Upper lobe of left lung (tissue), 6 donors: Measurements from ENCODE around the gene BCL2L2. TPM values are rescaled to one million over a fixed set of nuclear protein-coding genes. Genes with fewer than 3 reads are reported as not detected.
A peak's percentile ranks its signal among the peaks of the same experiment; 100 is the strongest.

Experiments
- ATAC-seq, 2 donors: fragments of 200-7000 bp; cut with Tn5 transposase; one replicate each; pipeline ENCODE4 v1.9.1; 2022; ENCODE audit warnings: mild to moderate bottlenecking in 2 of 2, moderate library complexity in 2 of 2; ENCODE audit not compliant: low FRiP score in 2 of 2
- DNase-seq, 2 donors: peaks; one replicate each; pipeline ENCODE4 v3.0.0-alpha.2; 2019 to 2020
- H3K27ac ChIP-seq, 4 donors: fragments of 200-600 bp; sonication (generic); one replicate each; pipeline ENCODE4 v1.5.1; 2016 to 2019
- H3K27me3 ChIP-seq, 4 donors: fragments of 200-600 bp; sonication (generic); one replicate each; pipeline ENCODE4 v1.5.1; 2017 to 2019
- H3K36me3 ChIP-seq, 4 donors: fragments of 200-600 bp; sonication (generic); one replicate each; pipeline ENCODE4 v1.5.1; 2016 to 2019
- H3K4me1 ChIP-seq, 4 donors: fragments of 200-600 bp; sonication (generic); one replicate each; pipeline ENCODE4 v1.5.1; 2018 to 2019
- H3K4me3 ChIP-seq, 4 donors: fragments of 200-600 bp; sonication (generic); one replicate each; pipeline ENCODE4 v1.5.1; 2017 to 2019; ENCODE audit warnings: mild to moderate bottlenecking in 2 of 4, moderate library complexity in 1 of 4
- H3K9me3 ChIP-seq, 4 donors: fragments of 200-600 bp; sonication (generic); one replicate each; pipeline ENCODE4 v1.5.1; 2018 to 2019
- CTCF ChIP-seq, 6 experiments: fragments of 450-650 bp in 4 of 6; fragments of 200-600 bp in 2 of 6; sonication (generic) in 2 of 6; IDR thresholded peaks; one replicate each; pipeline ENCODE4 v1.5.1; 2016 to 2019; ENCODE audit warnings: antibody characterized with exemption in 6 of 6
- EP300 ChIP-seq, 4 donors: sonication (generic); formaldehyde crosslinking; IDR thresholded peaks; one replicate each; pipeline ENCODE4 v1.5.1; 2017; ENCODE audit warnings: antibody characterized with exemption in 4 of 4, control low read depth in 2 of 4
- POLR2A ChIP-seq, 4 donors: fragments of 450-650 bp; IDR thresholded peaks; one replicate each; pipeline ENCODE4 v1.5.1; 2016 to 2017; ENCODE audit warnings: antibody characterized with exemption in 4 of 4, mild to moderate bottlenecking in 2 of 4
- POLR2AphosphoS5 ChIP-seq, 2 donors: sonication (generic); formaldehyde crosslinking; IDR thresholded peaks; one replicate each; pipeline ENCODE4 v1.5.1; 2017; ENCODE audit warnings: antibody characterized with exemption in 2 of 2
- whole genome bisulfite sequencing, 2 donors: methylation state at CpG; one replicate each; pipeline ENCODE4 v1.1.5; 2017 to 2018; 5-methylcytosine and 5-hydroxymethylcytosine counted together
- total RNA-seq, 6 donors: library from RNA; depleted of rRNA in 4 of 6; stranded (reverse); fragments of >200 nt in 4 of 6; gene quantifications; one replicate each; pipeline versions ENCODE4 v1.1.0 to v1.2.1, GENCODE V29; 2016 to 2021
- donor health status: DM: no; HTN: no; CAD: no; lungs with moderate emphysema.
- donor health status: DM: no; HTN: yes; CAD: no; lungs with severe emphysema.

BCL2L2 gene
- total RNA-seq, 6 donors from 2014 or later, result 38.8 to 53.8 (median 47.3) TPM

DNA sequence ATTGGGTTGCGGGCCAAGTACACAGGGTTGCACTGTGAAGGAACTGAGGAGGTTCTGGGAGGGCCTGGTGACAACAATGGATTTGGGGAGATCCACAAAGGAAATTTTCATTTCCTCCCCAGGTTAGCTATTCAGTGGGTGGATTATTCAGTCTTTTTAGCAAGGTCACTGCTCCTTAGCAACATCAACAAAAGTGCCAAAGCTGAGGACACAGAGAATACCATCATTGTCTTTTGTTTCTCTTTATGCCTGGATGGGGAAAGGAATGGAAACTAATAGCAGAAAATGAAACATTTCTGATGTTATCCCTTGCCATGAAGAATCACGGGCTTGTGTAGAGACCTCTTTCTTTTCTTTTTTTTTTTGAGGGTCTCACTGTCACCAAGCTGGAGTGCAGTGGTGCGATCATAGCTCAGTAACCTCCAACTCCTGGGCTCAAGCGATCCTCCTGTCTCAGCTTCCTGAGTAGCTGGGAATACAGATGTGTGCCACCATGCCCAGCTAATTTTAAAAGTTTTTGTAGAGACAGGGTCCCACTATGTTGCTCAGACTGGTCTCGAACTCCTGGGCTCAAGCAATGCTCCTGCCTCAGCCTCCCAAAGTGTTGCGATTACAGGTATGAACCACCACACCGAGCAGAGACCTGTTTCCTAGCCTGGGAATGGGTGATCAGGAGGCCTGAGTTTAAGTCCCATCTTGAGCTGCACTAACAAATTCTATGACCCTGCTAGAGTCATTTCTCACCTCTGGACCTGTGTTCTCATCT lies 10.4 kb upstream of the BCL2L2 start:
- Histone ChIP-seq H3K27me3 (no peaks in the 10 kb centered on the region), H3K4me1 (peaks cover 15 to 26% (median 22%) of the 10 kb centered on the region in 4 donors), H3K27ac (no peak overlapping the region), H3K9me3 (no peaks in the 10 kb centered on the region), H3K36me3 (peaks cover 0 to 9% (median 4%) of the 10 kb centered on the region in 4 donors), H3K4me3 (no peak overlapping the region)
- 81 to 96% methylated on average over 4 to 7 of the region's 7 CpGs for WGBS, 2 donors
- TF ChIP-seq CTCF (IDR thresholded peaks at IDR 0.05) (no peak), POLR2A (IDR thresholded peaks at IDR 0.05) (no peak), EP300 (IDR thresholded peaks at IDR 0.05) (no peak), POLR2AphosphoS5 (IDR thresholded peaks at IDR 0.05) (no peak)
- no peak for ATAC-seq
- DNase-seq, result no peak

DNA sequence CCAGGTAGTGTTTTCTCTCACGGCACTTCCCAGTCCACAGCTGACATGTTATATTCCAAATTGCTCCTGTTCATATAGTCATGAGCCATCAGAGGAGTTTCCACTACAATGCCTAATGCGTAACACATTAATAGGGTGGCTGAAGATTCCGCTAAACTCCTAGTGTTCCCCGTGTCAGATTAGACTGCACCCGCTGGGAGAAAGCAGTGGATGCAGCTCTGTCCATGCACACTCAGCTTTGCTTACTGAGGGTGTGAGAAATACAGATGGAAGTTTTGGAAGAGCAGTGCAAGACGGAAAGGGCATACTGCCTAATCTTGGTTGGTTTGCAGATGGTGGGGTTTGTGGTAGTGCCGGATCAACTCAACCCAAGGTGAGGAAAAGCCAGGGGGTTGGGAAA lies 9.5 kb upstream of the BCL2L2 start:
- H3K27ac ChIP-seq, result no peak overlapping the region
- H3K4me1 ChIP-seq, result peaks cover 15 to 26% (median 23%) of the 10 kb centered on the region in 4 donors
- TF ChIP-seq EP300 (IDR thresholded peaks at IDR 0.05) (no peak), POLR2AphosphoS5 (IDR thresholded peaks at IDR 0.05) (no peak), POLR2A (IDR thresholded peaks at IDR 0.05) (no peak), CTCF (IDR thresholded peaks at IDR 0.05) (no peak)
- no peaks in the 10 kb centered on the region for H3K27me3 ChIP-seq
- ATAC-seq (no peak), DNase-seq (no peak)
- peaks cover 0 to 9% (median 4%) of the 10 kb centered on the region in 4 donors for H3K36me3 ChIP-seq
- WGBS, 2 donors, result 87 to 90% methylated on average over 7 of the region's 7 CpGs
- H3K9me3 ChIP-seq, result no peaks in the 10 kb centered on the region
- no peak overlapping the region for H3K4me3 ChIP-seq

DNA sequence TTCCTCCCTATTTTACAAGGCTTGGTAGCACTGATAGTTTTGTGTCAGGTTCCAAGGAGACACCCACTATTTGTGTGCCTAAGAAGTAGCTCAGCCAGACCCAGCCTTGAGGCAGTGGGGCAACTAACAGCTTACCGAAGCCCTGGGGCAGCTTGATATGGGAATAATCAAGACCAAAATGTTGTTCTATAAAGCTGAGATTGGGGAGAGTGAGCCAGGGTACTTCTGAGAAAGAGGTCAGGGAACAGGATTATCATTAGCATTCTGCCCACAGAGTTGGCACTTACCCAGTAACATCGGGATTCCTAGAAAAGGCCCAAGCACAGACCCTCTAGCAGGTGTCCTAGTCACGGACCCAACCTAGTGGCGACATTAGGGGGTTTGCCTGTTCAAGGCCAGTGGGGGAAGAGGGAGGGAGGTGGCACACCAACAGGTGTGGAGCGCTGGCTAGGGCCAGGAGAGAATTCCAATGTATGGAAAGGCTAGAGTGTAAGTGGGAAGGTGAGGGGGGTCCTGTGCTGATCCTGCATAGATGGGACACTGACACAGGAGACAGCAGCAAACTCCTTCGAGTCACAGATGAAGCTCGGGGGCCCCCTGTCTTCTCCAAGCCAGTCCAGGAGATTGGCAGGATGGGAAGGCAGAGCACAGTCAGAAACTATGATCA lies 8.9 kb upstream of the BCL2L2 start:
- H3K9me3 ChIP-seq, result no peaks in the 10 kb centered on the region
- H3K4me1 ChIP-seq, result peaks cover 15 to 28% (median 24%) of the 10 kb centered on the region in 4 donors
- H3K4me3 ChIP-seq, result no peak overlapping the region
- DNase-seq (no peak), ATAC-seq (no peak)
- 89 to 96% methylated on average over 7 of the region's 7 CpGs for WGBS, 2 donors
- H3K36me3 ChIP-seq, result peaks cover 0 to 9% (median 4%) of the 10 kb centered on the region in 4 donors
- H3K27ac ChIP-seq, result no peak overlapping the region
- no peaks in the 10 kb centered on the region for H3K27me3 ChIP-seq
- TF ChIP-seq POLR2AphosphoS5 (IDR thresholded peaks at IDR 0.05) (no peak), POLR2A (IDR thresholded peaks at IDR 0.05) (no peak), EP300 (IDR thresholded peaks at IDR 0.05) (no peak), CTCF (IDR thresholded peaks at IDR 0.05) (no peak)

- Histone ChIP-seq H3K27me3 (no peaks in the 10 kb centered on the region), H3K9me3 (no peaks in the 10 kb centered on the region), H3K27ac (peak overlapping the region in 3 of 4 donors; percentile 3 to 95 (median 91)), H3K4me3 (no peak overlapping the region), H3K4me1 (peaks cover 19 to 32% (median 29%) of the 10 kb centered on the region in 4 donors), H3K36me3 (peaks cover 0 to 9% (median 4%) of the 10 kb centered on the region in 4 donors)
- no peak for TF ChIP-seq EP300 (IDR thresholded peaks at IDR 0.05)
- no peak for TF ChIP-seq POLR2AphosphoS5 (IDR thresholded peaks at IDR 0.05)
- no peak for TF ChIP-seq CTCF (IDR thresholded peaks at IDR 0.05)
- TF ChIP-seq POLR2A (IDR thresholded peaks at IDR 0.05), result no peak
- 76 to 77% methylated on average over 2 of the region's 2 CpGs for WGBS, 2 donors
- ATAC-seq (no peak), DNase-seq (peak in 1 of 2 donors; percentile 31)
Observed at GRCh38 chr14:23299211-23299957, 7.2 kb upstream of the BCL2L2 start.
